Activated naive CD8-positive, alpha-beta T cell treated with anti-CD3 and anti-CD28 coated beads, Interleukin-2, amount 50 U/mL, for 24 hours (primary cell): Measurements from ENCODE around the gene OR10A5.
"Not testable (repeated sequence)": the region's sequence is repeated elsewhere in the genome, so short reads cannot be mapped to it uniquely, and the experiment has no call there.

Experiments
- ATAC-seq: fragments of 150-1000 bp; cut with Tn5 transposase; one replicate; pipeline ENCODE4 v1.10.0; 2021
- DNase-seq: peaks from one replicate; pipeline ENCODE4 v3.0.0; 2021
- H3K27ac Mint-ChIP-seq: one replicate; pipeline ENCODE4 v1.8.0; 2021; ENCODE audit warnings: mild to moderate bottlenecking, mixed read lengths
- H3K27me3 Mint-ChIP-seq: one replicate; pipeline ENCODE4 v1.8.0; 2021; ENCODE audit warnings: mixed read lengths
- H3K36me3 Mint-ChIP-seq: one replicate; pipeline ENCODE4 v1.8.0; 2021; ENCODE audit warnings: low read depth, mixed read lengths
- H3K4me1 Mint-ChIP-seq: one replicate; pipeline ENCODE4 v1.8.0; 2021; ENCODE audit warnings: mixed read lengths
- H3K4me3 Mint-ChIP-seq: one replicate; pipeline ENCODE4 v1.8.0; 2021; ENCODE audit warnings: mild to moderate bottlenecking, moderate library complexity, mixed read lengths
- H3K9me3 Mint-ChIP-seq: one replicate; pipeline ENCODE4 v1.8.0; 2021; ENCODE audit warnings: mixed read lengths

Gene OR10A5, protein sequence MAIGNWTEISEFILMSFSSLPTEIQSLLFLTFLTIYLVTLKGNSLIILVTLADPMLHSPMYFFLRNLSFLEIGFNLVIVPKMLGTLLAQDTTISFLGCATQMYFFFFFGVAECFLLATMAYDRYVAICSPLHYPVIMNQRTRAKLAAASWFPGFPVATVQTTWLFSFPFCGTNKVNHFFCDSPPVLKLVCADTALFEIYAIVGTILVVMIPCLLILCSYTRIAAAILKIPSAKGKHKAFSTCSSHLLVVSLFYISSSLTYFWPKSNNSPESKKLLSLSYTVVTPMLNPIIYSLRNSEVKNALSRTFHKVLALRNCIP

DNA sequence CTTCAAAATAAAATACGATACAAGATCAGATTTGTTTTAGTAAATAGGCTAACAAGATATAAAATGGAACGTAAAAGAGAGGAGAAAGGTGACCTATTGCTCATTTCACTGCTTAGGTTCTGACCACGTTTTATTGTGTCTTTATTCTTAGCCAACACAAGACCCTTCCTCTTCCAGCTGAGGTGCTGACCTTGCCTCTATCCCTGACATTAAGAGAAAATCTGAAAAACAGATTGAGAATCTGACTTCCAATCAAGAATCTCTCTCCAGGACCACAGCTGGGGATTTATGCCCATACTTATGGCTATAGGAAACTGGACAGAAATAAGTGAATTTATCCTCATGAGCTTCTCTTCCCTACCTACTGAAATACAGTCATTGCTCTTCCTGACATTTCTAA, at the start of gene OR10A5:
OR10A5 (plus strand) TSS at position 301 of the 400 bp plus-strand sequence; CDS start at position 301, 0 bp downstream.
- no peaks in the 10 kb centered on the region for H3K4me1 Mint-ChIP-seq
- H3K27ac Mint-ChIP-seq = no peak within 1 kb of the TSS
- H3K27me3 Mint-ChIP-seq = peaks cover 14% of the 10 kb centered on the region
- no peak within 1 kb of the TSS for H3K4me3 Mint-ChIP-seq
- peaks cover under 1% of the 10 kb centered on the region for H3K9me3 Mint-ChIP-seq
- no peaks in the 10 kb centered on the region for H3K36me3 Mint-ChIP-seq
- no peak for ATAC-seq
- no peak for DNase-seq

DNA sequence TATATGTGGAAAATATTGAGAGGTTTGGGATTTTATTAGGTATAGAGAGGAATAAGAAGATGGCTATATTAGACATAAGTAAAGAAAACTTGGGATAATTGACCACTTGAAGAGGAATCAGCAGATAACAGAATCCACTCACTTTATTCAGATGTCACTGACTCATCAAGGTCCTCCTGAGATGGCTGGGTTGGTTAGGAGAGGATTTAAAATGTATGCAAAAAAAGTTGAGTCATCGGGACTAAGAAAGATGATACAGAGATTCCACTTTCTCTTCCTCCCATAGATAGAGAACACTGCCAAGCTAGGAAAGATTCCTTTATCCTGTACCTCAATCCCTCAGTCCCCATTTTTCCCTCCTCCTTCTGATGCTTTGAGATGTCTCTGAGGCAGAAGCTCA, 46.1 kb upstream of the OR10A5 start, which contains the start of gene OR6A2:
OR6A2 (minus strand) TSS at position 288 of the 400 bp plus-strand sequence. CDS start 3,981 bp downstream, outside the sequence.
- no peak for ATAC-seq
- Mint-ChIP-seq H3K27ac (no peak within 1 kb of the TSS), H3K9me3 (peaks cover 10% of the 10 kb centered on the region)

DNA sequence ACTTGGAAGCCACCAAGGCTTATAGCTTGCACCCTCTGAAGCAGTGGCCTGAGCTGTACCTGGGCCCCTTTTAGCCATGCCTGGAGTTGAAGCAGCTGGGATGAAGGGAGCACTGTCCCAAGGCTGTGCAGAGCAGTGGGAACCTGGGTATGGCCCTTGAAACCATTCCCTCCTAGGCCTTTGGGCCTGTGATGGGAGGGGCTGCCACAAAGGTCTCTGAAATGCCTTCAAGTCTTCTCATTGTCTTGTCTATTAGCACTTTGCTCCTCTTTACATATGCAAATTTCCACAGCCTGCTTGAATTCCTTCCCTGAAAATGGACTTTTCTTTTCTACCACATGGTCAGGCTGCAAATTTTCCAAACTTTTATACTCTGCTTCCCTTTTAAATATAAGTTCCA, 44.4 kb upstream of the OR10A5 start:
- not testable (repeated sequence) for H3K36me3 Mint-ChIP-seq, ATAC-seq, H3K27me3 Mint-ChIP-seq, H3K4me1 Mint-ChIP-seq, DNase-seq, H3K4me3 Mint-ChIP-seq, H3K27ac Mint-ChIP-seq
- peaks cover 10% of the 10 kb centered on the region for H3K9me3 Mint-ChIP-seq

More for the DNA sequence above, 46.1 kb upstream of the OR10A5 start, which contains the start of gene OR6A2:
- Mint-ChIP-seq H3K4me3 (no peak within 1 kb of the TSS), H3K36me3 (no peaks in the 10 kb centered on the region), H3K4me1 (peaks cover 4% of the 10 kb centered on the region), H3K27me3 (peaks cover 2% of the 10 kb centered on the region)
- no peak for DNase-seq

DNA sequence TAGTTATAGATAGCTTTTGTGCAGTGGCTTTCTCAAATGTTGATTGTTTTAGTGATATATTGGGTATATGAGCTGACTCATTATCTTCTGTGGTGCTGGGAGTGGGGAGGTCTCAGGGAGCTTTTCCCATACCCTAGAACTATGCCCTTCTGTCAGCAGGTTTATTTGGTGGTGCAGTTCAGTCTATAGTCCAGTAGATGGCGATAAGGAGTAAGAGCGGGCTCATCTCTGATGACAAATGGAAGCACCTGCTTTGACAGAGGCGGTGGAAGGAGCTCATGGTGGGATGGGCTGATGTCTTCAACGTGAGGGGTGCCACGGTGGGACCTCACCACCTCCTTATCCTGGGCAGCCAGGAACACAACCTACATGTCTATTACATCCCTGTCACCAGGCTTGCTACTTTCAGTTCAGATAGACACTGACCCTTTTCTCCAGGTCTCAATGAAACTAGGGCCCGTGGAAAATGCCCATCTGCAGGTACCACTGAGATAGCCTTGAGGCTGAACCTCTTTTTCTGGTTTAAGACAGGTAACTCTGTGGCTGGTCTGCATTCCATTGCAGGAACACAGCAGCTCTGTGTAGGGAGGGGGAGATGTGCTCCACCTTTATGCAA, 33.0 kb upstream of the OR10A5 start:
- Mint-ChIP-seq H3K27me3 (peaks cover 40% of the 10 kb centered on the region), H3K4me1 (no peaks in the 10 kb centered on the region), H3K27ac (no peak overlapping the region), H3K36me3 (no peaks in the 10 kb centered on the region), H3K4me3 (no peak overlapping the region), H3K9me3 (no peaks in the 10 kb centered on the region)
- ATAC-seq (peak; percentile 84), DNase-seq (peak; percentile 18)

DNA sequence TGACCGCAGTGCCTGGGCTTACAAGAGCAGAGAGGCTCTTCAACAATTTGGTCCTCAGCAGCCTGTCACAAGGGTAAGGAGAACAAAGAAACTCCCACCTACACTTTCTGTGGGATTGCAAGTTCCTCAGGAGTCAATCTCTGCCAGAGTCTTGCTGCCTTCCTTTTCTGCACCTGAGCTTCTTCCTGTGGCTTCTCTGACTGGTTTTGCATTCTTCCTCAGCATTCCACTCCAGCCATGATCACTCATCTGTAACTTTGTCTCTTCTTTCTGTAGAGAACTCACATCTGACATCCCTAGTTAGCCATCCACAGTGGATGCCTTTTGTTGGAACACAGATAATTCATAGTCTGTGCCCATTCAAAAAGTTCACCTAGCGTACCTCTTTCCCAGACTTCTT, 31.8 kb upstream of the OR10A5 start:
- Mint-ChIP-seq H3K27ac (no peak overlapping the region), H3K36me3 (no peaks in the 10 kb centered on the region), H3K9me3 (no peaks in the 10 kb centered on the region), H3K27me3 (peaks cover 33% of the 10 kb centered on the region), H3K4me3 (no peak overlapping the region), H3K4me1 (no peaks in the 10 kb centered on the region)
- no peak for ATAC-seq
- no peak for DNase-seq

- Mint-ChIP-seq H3K27me3 (peaks cover 17% of the 10 kb centered on the region), H3K4me3 (no peak overlapping the region), H3K27ac (no peak overlapping the region), H3K36me3 (no peaks in the 10 kb centered on the region), H3K4me1 (no peaks in the 10 kb centered on the region), H3K9me3 (peaks cover 5% of the 10 kb centered on the region)
- ATAC-seq = no peak
- DNase-seq = no peak
Measured at GRCh38 chr11:6817694-6818093, 27.8 kb upstream of the OR10A5 start.

DNA sequence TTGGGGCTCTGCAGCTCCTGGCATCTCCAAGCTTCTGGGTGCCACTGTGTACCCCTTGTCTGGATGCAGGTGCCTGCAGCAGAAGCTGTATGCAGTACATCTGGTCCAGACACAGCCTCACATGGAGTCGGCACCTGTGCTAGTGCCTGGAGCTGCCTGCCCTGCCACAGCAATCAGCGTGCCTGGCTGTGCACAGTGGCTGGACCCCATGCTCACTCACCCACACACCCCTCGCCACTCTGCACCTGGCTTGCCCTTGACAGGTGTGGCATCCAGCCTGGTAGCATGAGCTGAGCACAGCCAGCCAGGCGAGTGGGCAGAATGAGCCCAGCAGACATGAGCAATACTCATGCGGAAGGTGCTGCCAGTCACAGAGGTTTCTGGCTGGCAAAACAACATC, 26.5 kb upstream of the OR10A5 start:
- ATAC-seq (no peak), DNase-seq (no peak)
- Mint-ChIP-seq H3K9me3 (peaks cover 5% of the 10 kb centered on the region), H3K36me3 (no peaks in the 10 kb centered on the region), H3K4me1 (no peaks in the 10 kb centered on the region), H3K27me3 (peaks cover 14% of the 10 kb centered on the region), H3K27ac (no peak overlapping the region), H3K4me3 (no peak overlapping the region)

- H3K4me3 Mint-ChIP-seq = no peak overlapping the region
- ATAC-seq = no peak
- H3K36me3 Mint-ChIP-seq = no peaks in the 10 kb centered on the region
- no peaks in the 10 kb centered on the region for H3K4me1 Mint-ChIP-seq
- no peak for DNase-seq
- H3K9me3 Mint-ChIP-seq = peaks cover 5% of the 10 kb centered on the region
- no peak overlapping the region for H3K27ac Mint-ChIP-seq
- peaks cover 13% of the 10 kb centered on the region for H3K27me3 Mint-ChIP-seq
Measured at GRCh38 chr11:6824136-6824823, 21.2 kb upstream of the OR10A5 start.

GRCh38 chr11:6825231-6825744, 20.2 kb upstream of the OR10A5 start:
- DNase-seq = no peak
- Mint-ChIP-seq H3K9me3 (peaks cover 2% of the 10 kb centered on the region), H3K4me3 (no peak overlapping the region), H3K4me1 (no peaks in the 10 kb centered on the region), H3K36me3 (no peaks in the 10 kb centered on the region), H3K27me3 (peaks cover 11% of the 10 kb centered on the region), H3K27ac (no peak overlapping the region)
- ATAC-seq = no peak

GRCh38 chr11:6828103-6828502, 17.4 kb upstream of the OR10A5 start:
- Mint-ChIP-seq H3K4me1 (no peaks in the 10 kb centered on the region), H3K27ac (no peak overlapping the region), H3K27me3 (peaks cover 8% of the 10 kb centered on the region), H3K4me3 (no peak overlapping the region), H3K9me3 (no peaks in the 10 kb centered on the region), H3K36me3 (no peaks in the 10 kb centered on the region)
- DNase-seq = no peak
- ATAC-seq = no peak

DNA sequence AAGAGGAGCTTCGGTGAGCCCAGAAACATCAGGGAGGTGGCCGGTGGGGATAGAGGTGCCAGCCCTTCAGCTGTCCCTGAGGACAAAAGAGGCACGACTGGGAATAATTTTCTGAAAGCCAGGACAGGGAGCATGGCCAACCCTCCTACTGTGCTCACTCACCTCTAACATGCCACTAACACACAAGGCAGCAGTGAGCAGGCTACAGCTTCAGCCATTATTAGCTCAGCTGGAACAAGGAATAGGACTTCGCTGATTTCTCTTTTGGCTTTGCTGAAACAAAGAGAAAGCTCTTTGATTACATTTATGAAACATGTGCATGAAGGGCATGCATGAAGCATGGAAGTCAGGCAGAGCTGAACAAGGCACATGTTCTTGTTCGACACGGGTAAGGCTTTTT, 12.1 kb upstream of the OR10A5 start:
- ATAC-seq (no peak), DNase-seq (no peak)
- Mint-ChIP-seq H3K27ac (no peak overlapping the region), H3K36me3 (no peaks in the 10 kb centered on the region), H3K9me3 (no peaks in the 10 kb centered on the region), H3K4me3 (no peak overlapping the region), H3K4me1 (no peaks in the 10 kb centered on the region), H3K27me3 (peaks cover 5% of the 10 kb centered on the region)

DNA sequence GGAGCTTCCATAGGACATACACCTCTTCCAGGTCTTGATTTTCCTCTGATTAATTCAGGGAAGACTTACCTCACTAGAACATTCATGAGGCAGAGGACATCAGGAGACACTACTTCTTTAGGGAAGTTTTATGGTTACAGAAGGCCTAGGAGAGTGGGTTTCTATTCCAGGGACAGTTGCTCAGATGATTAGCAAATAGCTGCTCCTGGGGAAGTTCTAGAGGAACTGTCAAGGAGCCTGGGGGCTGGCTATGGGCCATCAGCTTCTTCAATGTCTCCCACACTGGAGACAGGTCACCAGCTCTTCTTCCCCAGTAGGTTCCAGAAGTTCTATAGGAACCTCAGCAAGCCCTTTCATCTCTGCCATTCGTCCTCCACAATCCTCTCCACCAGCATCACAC, 11.5 kb upstream of the OR10A5 start:
- Mint-ChIP-seq H3K27ac (no peak overlapping the region), H3K9me3 (no peaks in the 10 kb centered on the region), H3K4me3 (no peak overlapping the region), H3K4me1 (no peaks in the 10 kb centered on the region), H3K36me3 (no peaks in the 10 kb centered on the region), H3K27me3 (peaks cover 5% of the 10 kb centered on the region)
- DNase-seq (no peak), ATAC-seq (no peak)

DNA sequence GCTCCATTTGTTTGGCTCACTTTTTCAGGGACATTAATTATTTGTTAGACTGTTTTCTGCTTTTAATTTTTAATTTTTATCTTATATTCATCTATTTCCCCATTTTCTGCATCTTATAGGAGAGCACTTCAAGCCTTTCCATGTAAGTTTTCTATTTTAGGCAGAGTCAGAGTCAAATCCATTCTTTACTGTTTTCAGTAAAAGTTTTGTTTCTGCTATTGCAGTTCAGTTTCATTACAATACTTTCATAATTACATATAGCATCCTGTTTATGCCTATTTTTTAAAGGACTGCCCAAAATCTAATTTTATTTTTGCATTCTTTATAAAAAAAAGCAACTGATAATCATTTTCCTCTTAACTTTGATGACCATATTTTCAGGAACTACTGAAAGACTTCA, 3.8 kb upstream of the OR10A5 start:
- Mint-ChIP-seq H3K27me3 (peaks cover 12% of the 10 kb centered on the region), H3K4me3 (no peak overlapping the region), H3K27ac (no peak overlapping the region), H3K4me1 (no peaks in the 10 kb centered on the region), H3K36me3 (no peaks in the 10 kb centered on the region), H3K9me3 (no peaks in the 10 kb centered on the region)
- no peak for ATAC-seq
- DNase-seq = no peak

DNA sequence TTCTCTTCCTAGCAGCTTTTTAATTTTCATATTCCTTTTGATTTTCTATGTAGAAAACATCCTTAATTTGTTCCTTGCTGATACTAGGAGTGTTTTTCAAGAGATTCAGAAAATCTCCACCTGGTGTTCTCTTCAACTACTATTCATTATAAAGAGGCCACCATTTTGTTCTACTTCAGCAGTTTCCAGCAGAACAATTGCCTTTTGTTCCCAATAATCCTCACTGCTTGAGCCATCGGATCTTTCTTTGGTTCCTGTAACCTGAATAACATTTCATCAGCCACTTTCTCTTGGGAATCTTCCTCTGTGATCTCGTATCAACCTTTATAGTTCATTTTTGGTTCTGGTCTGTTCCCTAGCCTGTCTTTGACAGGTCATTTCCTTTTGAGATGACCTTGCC, 1.8 kb upstream of the OR10A5 start:
- Mint-ChIP-seq H3K27ac (no peak overlapping the region), H3K9me3 (no peaks in the 10 kb centered on the region), H3K4me3 (no peak overlapping the region), H3K4me1 (no peaks in the 10 kb centered on the region), H3K27me3 (peaks cover 12% of the 10 kb centered on the region), H3K36me3 (no peaks in the 10 kb centered on the region)
- DNase-seq (no peak), ATAC-seq (no peak)

GRCh38 chr11:6844356-6844755, 1.1 kb upstream of the OR10A5 start:
- no peak overlapping the region for H3K27ac Mint-ChIP-seq
- H3K27me3 Mint-ChIP-seq = peaks cover 13% of the 10 kb centered on the region
- no peaks in the 10 kb centered on the region for H3K9me3 Mint-ChIP-seq
- H3K4me1 Mint-ChIP-seq = no peaks in the 10 kb centered on the region
- ATAC-seq = no peak
- no peak overlapping the region for H3K4me3 Mint-ChIP-seq
- H3K36me3 Mint-ChIP-seq = no peaks in the 10 kb centered on the region
- DNase-seq = no peak
